ENCODE results near the gene MOB3A.

DNA sequence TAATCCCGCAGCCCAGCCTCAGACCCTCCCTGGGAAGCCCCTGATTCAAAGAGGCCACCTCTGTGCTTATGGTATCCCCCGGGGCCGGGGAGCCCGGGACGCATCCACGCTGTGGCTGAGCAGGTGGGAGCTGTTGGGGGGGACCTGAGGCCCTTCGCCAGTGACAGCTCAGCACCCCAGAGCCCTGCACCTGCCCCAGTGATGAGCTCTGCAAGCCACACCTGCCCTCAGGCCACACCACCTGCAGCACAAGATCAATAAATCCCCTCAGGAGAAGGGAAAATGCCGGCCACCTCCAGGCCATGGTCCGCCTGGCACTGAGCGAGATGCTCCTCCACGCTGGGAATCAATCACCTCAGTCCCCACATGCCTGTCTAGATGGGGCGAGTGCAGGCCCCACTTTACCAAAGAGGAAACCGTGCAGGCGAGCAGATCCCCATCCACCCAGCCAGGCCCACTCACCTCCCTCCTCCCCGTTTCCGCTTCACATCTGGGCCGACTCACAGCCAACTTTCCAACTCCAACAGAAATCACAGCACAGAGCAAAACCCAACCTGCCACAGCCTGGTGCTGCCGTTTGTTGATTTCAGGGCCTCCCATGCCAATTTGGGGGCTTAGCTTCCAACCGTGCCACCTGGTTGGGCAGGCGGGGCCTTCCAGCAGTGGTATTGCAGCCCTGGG, 12.8 kb downstream of the MOB3A start:
- TF ChIP-seq CTCF (IDR thresholded peaks at IDR 0.05 in 4 of 5, conservative IDR thresholded peaks at IDR 0.05 in 1 of 5) (no peak), POLR2A (IDR thresholded peaks at IDR 0.05) (no peak)
